SK-N-SH treated with all-trans-retinoic acid at 6 μM for 48 hours (cell line): ENCODE results near the gene UAP1.

Source experiments
- ATAC-seq: fragments of 200-7000 bp; cut with Tn5 transposase; 3 replicates; pipeline ENCODE4 v1.9.1; 2020; ENCODE audit warnings: mild to moderate bottlenecking, moderate library complexity
- ARNTL ChIP-seq: fragments of 450-650 bp; formaldehyde crosslinking; IDR thresholded peaks from 2 replicates; pipeline ENCODE4 v1.5.0; 2020; ENCODE audit warnings: low read depth, mild to moderate bottlenecking, moderate library complexity, borderline replicate concordance
- BACH2 ChIP-seq: fragments of 250-450 bp; sonication (Bioruptor Pico); IDR thresholded peaks from 2 replicates; pipeline ENCODE4 v1.9.0; 2021; ENCODE audit warnings: mild to moderate bottlenecking, borderline replicate concordance
- ESRRG ChIP-seq: fragments of 250-450 bp; sonication (Bioruptor Pico); IDR thresholded peaks from 2 replicates; pipeline ENCODE4 v1.6.1; 2021; ENCODE audit warnings: mild to moderate bottlenecking
- ISL1 ChIP-seq: fragments of 250-450 bp; sonication (Bioruptor Pico); IDR thresholded peaks from 2 replicates; pipeline ENCODE4 v2.1.2; 2022; ENCODE audit warnings: mild to moderate bottlenecking, moderate library complexity
- OSR1 ChIP-seq: fragments of 250-450 bp; sonication (Bioruptor Pico); IDR thresholded peaks from 2 replicates; pipeline ENCODE4 v1.8.0; 2022; ENCODE audit warnings: moderate library complexity, mild to moderate bottlenecking, inconsistent platforms
- PPARA ChIP-seq: fragments of 250-450 bp; sonication (Bioruptor Pico); IDR thresholded peaks from 2 replicates; pipeline ENCODE4 v1.5.0; 2020; ENCODE audit warnings: mild to moderate bottlenecking, borderline replicate concordance
- RARB ChIP-seq: fragments of 250-450 bp; sonication (Bioruptor Pico); IDR thresholded peaks from 2 replicates; pipeline ENCODE4 v1.8.0; 2021; ENCODE audit warnings: mild to moderate bottlenecking, moderate library complexity
- SNAI2 ChIP-seq: fragments of 250-450 bp; sonication (Bioruptor Pico); IDR thresholded peaks from 2 replicates; pipeline ENCODE4 v1.5.0; 2020; ENCODE audit warnings: mild to moderate bottlenecking, moderate library complexity
- TCF4 ChIP-seq: fragments of 250-450 bp; sonication (Bioruptor Pico); IDR thresholded peaks from 2 replicates; pipeline ENCODE4 v1.8.0; 2021; ENCODE audit warnings: mild to moderate bottlenecking, moderate library complexity, borderline replicate concordance
- TOX ChIP-seq: fragments of 250-450 bp; sonication (Bioruptor Pico); IDR thresholded peaks from 2 replicates; pipeline ENCODE4 v1.8.0; 2021; ENCODE audit warnings: mild to moderate bottlenecking, moderate library complexity, borderline replicate concordance
- ZC3H10 ChIP-seq: fragments of 250-450 bp; sonication (Bioruptor Pico); IDR thresholded peaks from 2 replicates; pipeline ENCODE4 v1.5.1; 2021; ENCODE audit warnings: mild to moderate bottlenecking, moderate library complexity
- ZFP3 ChIP-seq: fragments of 250-450 bp; sonication (Bioruptor Pico); IDR thresholded peaks from 2 replicates; pipeline ENCODE4 v1.5.0; 2020; ENCODE audit warnings: mild to moderate bottlenecking, moderate library complexity
- ZFP30 ChIP-seq: fragments of 450-650 bp; formaldehyde crosslinking; IDR thresholded peaks from 2 replicates; pipeline ENCODE4 v1.5.0; 2022; ENCODE audit warnings: mild to moderate bottlenecking, moderate library complexity
- ZNF70 ChIP-seq: fragments of 450-650 bp; formaldehyde crosslinking; IDR thresholded peaks from 2 replicates; pipeline ENCODE4 v1.5.0; 2020; ENCODE audit warnings: mild to moderate bottlenecking, moderate library complexity
- ZNF8 ChIP-seq: fragments of 450-650 bp; formaldehyde crosslinking; IDR thresholded peaks from 2 replicates; pipeline ENCODE4 v1.5.0; 2020; ENCODE audit warnings: mild to moderate bottlenecking, moderate library complexity
- TF ChIP-seq, protein P1 (sequence below): fragments of 250-450 bp; sonication (Bioruptor Pico); IDR thresholded peaks from 2 replicates; pipeline ENCODE4 v1.5.0; 2020; ENCODE audit warnings: mild to moderate bottlenecking, moderate library complexity
- TF ChIP-seq, protein P2 (sequence below): fragments of 250-450 bp; sonication (Bioruptor Pico); IDR thresholded peaks from 2 replicates; pipeline ENCODE4 v1.8.0; 2021; ENCODE audit warnings: low read depth, mild to moderate bottlenecking, moderate library complexity, borderline replicate concordance
- TF ChIP-seq, protein P3 (sequence below): fragments of 250-450 bp; sonication (Bioruptor Pico); IDR thresholded peaks from 2 replicates; pipeline ENCODE4 v1.5.1; 2021; ENCODE audit warnings: mild to moderate bottlenecking, moderate library complexity
- TF ChIP-seq, protein P4 (sequence below): fragments of 250-450 bp; sonication (Bioruptor Pico); IDR thresholded peaks from 2 replicates; pipeline ENCODE4 v1.8.0; 2020; ENCODE audit warnings: mild to moderate bottlenecking, moderate library complexity, borderline replicate concordance

The UAP1 gene

DNA sequence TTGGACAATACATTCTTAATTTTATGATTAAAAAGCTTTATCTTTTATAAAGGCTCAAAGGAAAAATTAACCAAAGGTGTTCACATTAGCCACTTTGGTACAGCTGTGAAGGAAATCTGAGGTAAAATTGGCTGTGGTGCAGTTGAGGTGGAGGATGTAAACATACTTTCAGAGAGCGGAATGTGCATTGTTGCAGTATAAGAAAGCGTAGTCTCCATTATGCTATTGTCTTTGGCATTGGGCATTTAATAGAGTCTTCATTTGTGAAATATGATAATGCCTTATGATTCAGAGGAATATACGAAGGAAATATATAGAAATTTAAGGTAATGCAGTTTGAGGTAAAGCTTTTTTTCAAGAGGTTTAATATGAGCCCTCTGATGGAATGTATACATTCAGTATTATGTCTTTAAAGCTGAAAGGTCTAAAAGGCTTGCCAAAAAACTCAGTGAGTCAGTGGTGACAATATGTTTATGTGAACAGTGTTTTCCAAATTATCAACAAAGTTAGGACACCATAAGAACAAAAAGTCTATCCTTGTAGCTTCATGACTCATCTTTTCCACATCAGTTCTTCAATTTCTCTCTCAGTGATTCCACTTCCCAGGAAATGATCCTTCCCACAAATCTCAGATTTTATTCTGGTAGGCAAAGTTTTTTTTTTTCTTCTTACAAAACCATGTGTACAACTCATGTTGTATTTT is 43.9 kb downstream of the UAP1 start (continued):
- TF ChIP-seq, protein P1, sequence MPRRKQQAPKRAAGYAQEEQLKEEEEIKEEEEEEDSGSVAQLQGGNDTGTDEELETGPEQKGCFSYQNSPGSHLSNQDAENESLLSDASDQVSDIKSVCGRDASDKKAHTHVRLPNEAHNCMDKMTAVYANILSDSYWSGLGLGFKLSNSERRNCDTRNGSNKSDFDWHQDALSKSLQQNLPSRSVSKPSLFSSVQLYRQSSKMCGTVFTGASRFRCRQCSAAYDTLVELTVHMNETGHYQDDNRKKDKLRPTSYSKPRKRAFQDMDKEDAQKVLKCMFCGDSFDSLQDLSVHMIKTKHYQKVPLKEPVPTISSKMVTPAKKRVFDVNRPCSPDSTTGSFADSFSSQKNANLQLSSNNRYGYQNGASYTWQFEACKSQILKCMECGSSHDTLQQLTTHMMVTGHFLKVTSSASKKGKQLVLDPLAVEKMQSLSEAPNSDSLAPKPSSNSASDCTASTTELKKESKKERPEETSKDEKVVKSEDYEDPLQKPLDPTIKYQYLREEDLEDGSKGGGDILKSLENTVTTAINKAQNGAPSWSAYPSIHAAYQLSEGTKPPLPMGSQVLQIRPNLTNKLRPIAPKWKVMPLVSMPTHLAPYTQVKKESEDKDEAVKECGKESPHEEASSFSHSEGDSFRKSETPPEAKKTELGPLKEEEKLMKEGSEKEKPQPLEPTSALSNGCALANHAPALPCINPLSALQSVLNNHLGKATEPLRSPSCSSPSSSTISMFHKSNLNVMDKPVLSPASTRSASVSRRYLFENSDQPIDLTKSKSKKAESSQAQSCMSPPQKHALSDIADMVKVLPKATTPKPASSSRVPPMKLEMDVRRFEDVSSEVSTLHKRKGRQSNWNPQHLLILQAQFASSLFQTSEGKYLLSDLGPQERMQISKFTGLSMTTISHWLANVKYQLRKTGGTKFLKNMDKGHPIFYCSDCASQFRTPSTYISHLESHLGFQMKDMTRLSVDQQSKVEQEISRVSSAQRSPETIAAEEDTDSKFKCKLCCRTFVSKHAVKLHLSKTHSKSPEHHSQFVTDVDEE = no peak
- TF ChIP-seq, protein P2, sequence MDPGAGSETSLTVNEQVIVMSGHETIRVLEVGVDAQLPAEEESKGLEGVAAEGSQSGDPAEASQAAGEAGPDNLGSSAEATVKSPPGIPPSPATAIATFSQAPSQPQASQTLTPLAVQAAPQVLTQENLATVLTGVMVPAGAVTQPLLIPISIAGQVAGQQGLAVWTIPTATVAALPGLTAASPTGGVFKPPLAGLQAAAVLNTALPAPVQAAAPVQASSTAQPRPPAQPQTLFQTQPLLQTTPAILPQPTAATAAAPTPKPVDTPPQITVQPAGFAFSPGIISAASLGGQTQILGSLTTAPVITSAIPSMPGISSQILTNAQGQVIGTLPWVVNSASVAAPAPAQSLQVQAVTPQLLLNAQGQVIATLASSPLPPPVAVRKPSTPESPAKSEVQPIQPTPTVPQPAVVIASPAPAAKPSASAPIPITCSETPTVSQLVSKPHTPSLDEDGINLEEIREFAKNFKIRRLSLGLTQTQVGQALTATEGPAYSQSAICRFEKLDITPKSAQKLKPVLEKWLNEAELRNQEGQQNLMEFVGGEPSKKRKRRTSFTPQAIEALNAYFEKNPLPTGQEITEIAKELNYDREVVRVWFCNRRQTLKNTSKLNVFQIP (CRISPR knock-in tag) = no peak
- TF ChIP-seq ARNTL (no peak), SNAI2 (CRISPR knock-in tag) (no peak), RARB (0 out of 2 replicates have a peak, but pooled peaks have one; percentile 20), ZNF8 (CRISPR knock-in tag) (no peak), OSR1 (CRISPR knock-in tag) (no peak), BACH2 (CRISPR knock-in tag) (no peak), PPARA (no peak)

DNA sequence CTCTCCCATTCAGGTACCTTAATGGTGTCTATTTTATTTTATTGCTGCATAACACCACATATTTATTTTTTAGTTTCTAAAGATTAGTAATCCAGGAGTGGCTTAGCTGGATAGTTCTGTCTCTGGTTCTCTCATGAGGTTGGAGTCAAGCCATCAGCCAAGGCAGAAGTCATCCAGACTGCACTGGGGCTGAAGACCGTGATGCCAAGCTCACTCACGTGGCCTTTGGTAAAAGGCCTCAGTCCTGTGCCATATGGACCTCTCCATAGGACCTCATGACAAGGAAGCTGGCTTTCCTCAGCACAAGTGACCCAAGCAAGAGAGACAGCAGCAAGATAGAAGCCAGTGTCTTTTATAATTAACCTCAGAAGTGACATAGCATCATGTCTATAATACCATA is 47.8 kb downstream of the UAP1 start:
- ATAC-seq = no peak
- TF ChIP-seq ZFP3 (no peak), ZFP30 (no peak), TCF4 (no peak), BACH2 (CRISPR knock-in tag) (no peak), TOX (CRISPR knock-in tag) (no peak), ISL1 (CRISPR knock-in tag) (no peak), OSR1 (CRISPR knock-in tag) (no peak), ARNTL (no peak), ZC3H10 (CRISPR knock-in tag) (no peak), ESRRG (no peak)
- TF ChIP-seq, protein P3, sequence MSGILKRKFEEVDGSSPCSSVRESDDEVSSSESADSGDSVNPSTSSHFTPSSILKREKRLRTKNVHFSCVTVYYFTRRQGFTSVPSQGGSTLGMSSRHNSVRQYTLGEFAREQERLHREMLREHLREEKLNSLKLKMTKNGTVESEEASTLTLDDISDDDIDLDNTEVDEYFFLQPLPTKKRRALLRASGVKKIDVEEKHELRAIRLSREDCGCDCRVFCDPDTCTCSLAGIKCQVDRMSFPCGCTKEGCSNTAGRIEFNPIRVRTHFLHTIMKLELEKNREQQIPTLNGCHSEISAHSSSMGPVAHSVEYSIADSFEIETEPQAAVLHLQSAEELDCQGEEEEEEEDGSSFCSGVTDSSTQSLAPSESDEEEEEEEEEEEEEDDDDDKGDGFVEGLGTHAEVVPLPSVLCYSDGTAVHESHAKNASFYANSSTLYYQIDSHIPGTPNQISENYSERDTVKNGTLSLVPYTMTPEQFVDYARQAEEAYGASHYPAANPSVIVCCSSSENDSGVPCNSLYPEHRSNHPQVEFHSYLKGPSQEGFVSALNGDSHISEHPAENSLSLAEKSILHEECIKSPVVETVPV (CRISPR knock-in tag) = no peak
- TF ChIP-seq, protein P2 (CRISPR knock-in tag) = no peak
- TF ChIP-seq, protein P4, sequence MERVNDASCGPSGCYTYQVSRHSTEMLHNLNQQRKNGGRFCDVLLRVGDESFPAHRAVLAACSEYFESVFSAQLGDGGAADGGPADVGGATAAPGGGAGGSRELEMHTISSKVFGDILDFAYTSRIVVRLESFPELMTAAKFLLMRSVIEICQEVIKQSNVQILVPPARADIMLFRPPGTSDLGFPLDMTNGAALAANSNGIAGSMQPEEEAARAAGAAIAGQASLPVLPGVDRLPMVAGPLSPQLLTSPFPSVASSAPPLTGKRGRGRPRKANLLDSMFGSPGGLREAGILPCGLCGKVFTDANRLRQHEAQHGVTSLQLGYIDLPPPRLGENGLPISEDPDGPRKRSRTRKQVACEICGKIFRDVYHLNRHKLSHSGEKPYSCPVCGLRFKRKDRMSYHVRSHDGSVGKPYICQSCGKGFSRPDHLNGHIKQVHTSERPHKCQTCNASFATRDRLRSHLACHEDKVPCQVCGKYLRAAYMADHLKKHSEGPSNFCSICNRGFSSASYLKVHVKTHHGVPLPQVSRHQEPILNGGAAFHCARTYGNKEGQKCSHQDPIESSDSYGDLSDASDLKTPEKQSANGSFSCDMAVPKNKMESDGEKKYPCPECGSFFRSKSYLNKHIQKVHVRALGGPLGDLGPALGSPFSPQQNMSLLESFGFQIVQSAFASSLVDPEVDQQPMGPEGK = no peak
- TF ChIP-seq, all 23 proteins: peak for 0

DNA sequence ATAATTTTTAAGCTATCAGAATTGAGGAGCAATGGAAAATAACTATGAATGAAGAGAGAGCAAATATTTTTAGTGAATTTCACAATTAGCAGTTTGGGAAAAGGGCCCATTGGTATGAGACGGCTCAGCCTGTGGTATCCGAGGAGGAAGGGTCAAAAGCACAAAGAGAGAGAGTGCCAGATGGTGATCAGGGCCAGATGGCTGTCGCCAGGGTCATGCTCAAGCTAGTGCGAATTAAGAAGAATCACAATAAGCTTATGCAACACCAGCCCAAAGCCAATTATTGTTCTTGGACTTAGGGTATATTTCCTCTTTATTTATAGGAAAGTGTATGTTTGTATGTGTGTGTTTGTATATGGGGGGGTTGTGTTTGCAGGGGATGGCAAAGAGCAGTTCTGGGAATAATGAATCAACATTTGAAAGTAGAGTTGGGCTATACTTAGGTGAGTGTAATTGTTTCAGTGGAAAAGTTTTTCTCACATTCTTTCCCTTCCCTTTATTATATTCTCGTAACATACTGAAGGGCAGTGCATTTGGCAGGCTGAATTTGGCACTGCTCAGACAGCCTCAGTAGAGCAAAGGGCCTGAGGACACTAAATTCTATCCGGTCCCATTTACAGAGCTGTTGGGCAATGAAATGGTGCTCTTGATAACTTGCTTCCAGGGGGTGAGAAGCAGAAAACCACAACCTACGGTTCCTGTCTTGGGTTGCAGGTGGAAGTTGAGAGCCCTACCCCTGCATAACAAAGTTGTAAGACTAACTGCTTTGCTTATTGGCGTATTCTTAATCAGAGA is 51.3 kb downstream of the UAP1 start:
- peak; percentile 19 for ATAC-seq
- no peak for TF ChIP-seq BACH2 (CRISPR knock-in tag)
- no peak for TF ChIP-seq ESRRG
- TF ChIP-seq ISL1 (CRISPR knock-in tag) = no peak
- no peak for TF ChIP-seq ZFP3
- TF ChIP-seq RARB = no peak
- TF ChIP-seq, protein P1 = no peak
- no peak for TF ChIP-seq ZNF70 (CRISPR knock-in tag)
- TF ChIP-seq, all 23 proteins: peak for 0
